DOHH2 (cell line): ENCODE results near the gene HERC4.

ENCODE experiments used
- H3F3A ChIP-seq: fragments of 200-600 bp; sonication (generic), shearing (Covaris generic); 2 replicates; pipeline ENCODE4 v1.6.0; 2016; ENCODE audit warnings: antibody characterized with exemption, mild to moderate bottlenecking; ENCODE audit not compliant: control insufficient read depth, insufficient read depth
- H3K27ac ChIP-seq: fragments of 200-600 bp; sonication (generic); 2 replicates; pipeline ENCODE4 v1.5.1; 2014; ENCODE audit warnings: low read depth, mild to moderate bottlenecking, low read length, moderate library complexity
- H3K27me3 ChIP-seq: fragments of 200-600 bp; sonication (generic); 2 replicates; pipeline ENCODE4 v1.6.1; 2014; ENCODE audit warnings: mild to moderate bottlenecking, low read length, mixed read lengths; ENCODE audit not compliant: control insufficient read depth
- H3K36me3 ChIP-seq: fragments of 200-600 bp; sonication (generic); 2 replicates; pipeline ENCODE4 v1.6.1; 2014; ENCODE audit warnings: mild to moderate bottlenecking, low read length, moderate library complexity, mixed read lengths; ENCODE audit not compliant: control insufficient read depth
- H3K4me1 ChIP-seq: fragments of 200-600 bp; sonication (generic); 2 replicates; pipeline ENCODE4 v1.6.1; 2014; ENCODE audit warnings: mild to moderate bottlenecking, low read length, mixed read lengths; ENCODE audit not compliant: control insufficient read depth
- H3K4me2 ChIP-seq: fragments of 200-600 bp; sonication (generic); 2 replicates; pipeline ENCODE4 v1.6.0; 2014; ENCODE audit warnings: mild to moderate bottlenecking, low read length, moderate library complexity
- H3K4me3 ChIP-seq: fragments of 200-600 bp; sonication (generic); 2 replicates; pipeline ENCODE4 v1.5.1; 2014; ENCODE audit warnings: mild to moderate bottlenecking, low read length, mixed read lengths
- H3K79me2 ChIP-seq: fragments of 200-600 bp; sonication (generic); 2 replicates; pipeline ENCODE4 v1.6.1; 2014; ENCODE audit warnings: mild to moderate bottlenecking, low read length, mixed read lengths; ENCODE audit not compliant: control insufficient read depth
- H3K9me2 ChIP-seq: fragments of 200-600 bp; sonication (generic); replicated peaks from 2 replicates; pipeline ENCODE4 v1.6.1; 2014; ENCODE audit warnings: mild to moderate bottlenecking, low read length, mixed read lengths; ENCODE audit not compliant: control insufficient read depth
- H3K9me3 ChIP-seq: fragments of 200-600 bp; sonication (generic); 2 replicates; pipeline ENCODE4 v1.6.1; 2014; ENCODE audit warnings: antibody characterized with exemption, low read length, mixed read lengths; ENCODE audit not compliant: control insufficient read depth, insufficient read depth
- H4K20me1 ChIP-seq: fragments of 200-600 bp; sonication (generic); 2 replicates; pipeline ENCODE4 v1.6.0; 2014; ENCODE audit warnings: low read depth, mild to moderate bottlenecking, antibody characterized with exemption, low read length, moderate library complexity; ENCODE audit not compliant: control insufficient read depth, insufficient read depth
- EZH2phosphoT487 ChIP-seq: fragments of 200-600 bp; sonication (generic); IDR thresholded peaks from 2 replicates; pipeline ENCODE4 v1.6.1; 2017; ENCODE audit warnings: borderline replicate concordance, mild to moderate bottlenecking, antibody characterized with exemption, low read length, moderate library complexity, mixed read lengths
- TF ChIP-seq, protein P1 (sequence below): fragments of 200-600 bp; sonication (generic); IDR thresholded peaks from one replicate; pipeline ENCODE4 v1.5.1; 2014; ENCODE audit warnings: antibody characterized with exemption, mild to moderate bottlenecking, low read depth, low read length; ENCODE audit not compliant: poor library complexity, severe bottlenecking

The HERC4 gene

DNA sequence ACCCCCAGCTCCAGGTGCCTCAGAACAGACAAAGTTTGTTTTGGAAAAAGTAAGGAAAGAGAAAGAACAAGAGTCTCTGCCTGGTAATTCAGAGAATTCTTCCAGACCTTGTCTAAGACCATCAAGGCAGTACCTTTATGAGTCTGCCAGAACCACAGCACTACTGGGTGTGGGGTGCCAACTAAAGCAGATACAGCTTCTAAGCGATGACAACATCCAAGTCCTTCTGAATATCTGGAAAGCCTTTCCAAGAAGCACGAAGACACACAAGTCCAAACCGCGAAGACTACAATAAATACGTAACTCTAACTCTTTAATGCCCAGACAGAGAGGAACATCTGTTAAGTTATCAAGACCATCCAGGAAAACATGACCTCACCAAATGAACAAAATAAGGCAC lies 96.3 kb downstream of the HERC4 start:
- Histone ChIP-seq H3K79me2 (no peaks in the 10 kb centered on the region), H3F3A (no peaks in the 10 kb centered on the region), H3K27me3 (no peaks in the 10 kb centered on the region), H3K4me3 (no peak overlapping the region), H3K4me2 (no peak overlapping the region), H3K27ac (no peak overlapping the region), H3K36me3 (peaks cover 34% of the 10 kb centered on the region), H3K4me1 (no peaks in the 10 kb centered on the region), H3K9me2 (no peaks in the 10 kb centered on the region), H3K9me3 (no peaks in the 10 kb centered on the region), H4K20me1 (no peaks in the 10 kb centered on the region)
- no peak for TF ChIP-seq EZH2phosphoT487
- TF ChIP-seq, protein P1, sequence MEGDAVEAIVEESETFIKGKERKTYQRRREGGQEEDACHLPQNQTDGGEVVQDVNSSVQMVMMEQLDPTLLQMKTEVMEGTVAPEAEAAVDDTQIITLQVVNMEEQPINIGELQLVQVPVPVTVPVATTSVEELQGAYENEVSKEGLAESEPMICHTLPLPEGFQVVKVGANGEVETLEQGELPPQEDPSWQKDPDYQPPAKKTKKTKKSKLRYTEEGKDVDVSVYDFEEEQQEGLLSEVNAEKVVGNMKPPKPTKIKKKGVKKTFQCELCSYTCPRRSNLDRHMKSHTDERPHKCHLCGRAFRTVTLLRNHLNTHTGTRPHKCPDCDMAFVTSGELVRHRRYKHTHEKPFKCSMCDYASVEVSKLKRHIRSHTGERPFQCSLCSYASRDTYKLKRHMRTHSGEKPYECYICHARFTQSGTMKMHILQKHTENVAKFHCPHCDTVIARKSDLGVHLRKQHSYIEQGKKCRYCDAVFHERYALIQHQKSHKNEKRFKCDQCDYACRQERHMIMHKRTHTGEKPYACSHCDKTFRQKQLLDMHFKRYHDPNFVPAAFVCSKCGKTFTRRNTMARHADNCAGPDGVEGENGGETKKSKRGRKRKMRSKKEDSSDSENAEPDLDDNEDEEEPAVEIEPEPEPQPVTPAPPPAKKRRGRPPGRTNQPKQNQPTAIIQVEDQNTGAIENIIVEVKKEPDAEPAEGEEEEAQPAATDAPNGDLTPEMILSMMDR: no peak

DNA sequence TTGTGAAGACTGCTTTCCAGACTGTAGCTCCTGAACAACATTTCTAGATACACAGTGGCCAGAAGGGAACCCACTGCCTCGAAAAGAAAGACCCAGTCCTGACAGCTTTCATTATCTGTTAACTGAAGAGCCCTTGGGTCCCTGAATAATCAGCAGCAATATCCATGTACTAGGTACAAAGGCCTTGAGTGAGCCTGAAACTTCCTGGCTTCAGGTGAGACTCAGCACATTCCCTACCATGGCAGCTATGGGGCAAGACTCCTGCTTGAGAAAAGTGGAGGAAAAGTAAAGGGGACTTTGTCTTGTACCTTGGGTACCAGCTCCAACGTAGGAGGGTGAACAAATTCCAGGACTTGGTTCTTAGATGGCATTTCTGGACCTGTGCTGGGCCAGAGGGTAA lies 97.8 kb downstream of the HERC4 start:
- Histone ChIP-seq H3K27ac (no peak overlapping the region), H3K36me3 (peaks cover 46% of the 10 kb centered on the region), H3K9me3 (no peaks in the 10 kb centered on the region), H4K20me1 (no peaks in the 10 kb centered on the region), H3K4me1 (no peaks in the 10 kb centered on the region), H3K27me3 (no peaks in the 10 kb centered on the region), H3K4me2 (no peak overlapping the region), H3K79me2 (no peaks in the 10 kb centered on the region), H3F3A (no peaks in the 10 kb centered on the region), H3K9me2 (no peaks in the 10 kb centered on the region), H3K4me3 (no peak overlapping the region)
- no peak for TF ChIP-seq EZH2phosphoT487
- TF ChIP-seq, protein P1: no peak

DNA sequence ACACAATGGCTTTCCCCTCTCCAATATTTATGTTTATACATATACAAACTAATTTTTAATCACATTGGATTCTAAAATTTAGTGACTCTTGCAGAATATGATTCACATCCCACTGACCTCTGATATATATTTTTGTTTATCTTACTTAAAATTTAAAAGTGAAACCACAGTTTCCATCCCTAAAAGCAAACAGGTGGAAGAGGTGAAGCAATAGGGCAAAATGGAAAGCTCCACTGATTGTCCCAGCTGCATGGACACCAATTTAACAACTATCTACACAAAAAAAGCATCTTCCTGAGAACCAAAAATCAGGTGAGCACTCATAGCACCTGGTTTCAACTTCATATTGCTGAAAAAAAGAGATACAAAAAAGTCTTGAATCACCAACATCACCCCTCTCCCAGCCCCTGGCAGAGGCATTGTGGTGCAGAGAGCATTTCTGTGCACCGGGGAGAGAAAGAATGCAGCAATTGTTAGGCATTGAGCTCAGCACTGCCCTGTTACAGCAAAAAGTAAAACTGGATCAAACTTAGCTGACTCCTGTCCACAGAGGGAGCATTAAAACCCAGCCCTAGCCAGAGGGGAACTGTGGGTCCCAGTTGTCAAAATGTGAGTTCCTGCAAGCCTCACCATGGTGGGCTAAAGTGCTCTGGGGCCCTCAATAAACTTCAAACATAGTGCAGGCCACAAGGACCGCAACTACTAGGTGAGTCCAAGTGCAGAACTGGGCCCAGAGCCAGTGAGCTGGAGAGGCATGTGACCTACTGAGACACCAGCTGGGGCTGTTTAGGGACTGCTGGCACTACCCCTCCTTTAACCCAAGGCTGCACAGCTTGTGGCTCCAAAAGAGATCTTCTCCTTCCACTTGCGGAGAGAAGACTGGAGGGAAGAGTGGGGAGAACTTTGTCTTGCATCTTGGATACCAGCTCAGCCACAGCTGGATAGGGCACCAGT lies 98.5 kb downstream of the HERC4 start:
- Histone ChIP-seq H3K79me2 (no peaks in the 10 kb centered on the region), H3K9me2 (no peaks in the 10 kb centered on the region), H4K20me1 (no peaks in the 10 kb centered on the region), H3K9me3 (peaks cover 4% of the 10 kb centered on the region), H3K27me3 (no peaks in the 10 kb centered on the region), H3K4me1 (no peaks in the 10 kb centered on the region), H3F3A (no peaks in the 10 kb centered on the region), H3K36me3 (peaks cover 50% of the 10 kb centered on the region), H3K4me3 (no peak overlapping the region), H3K4me2 (no peak overlapping the region), H3K27ac (no peak overlapping the region)
- no peak for TF ChIP-seq EZH2phosphoT487
- TF ChIP-seq, protein P1: no peak
